ENCODE measurements around the gene CUL9. TPM values are rescaled to one million over a fixed set of nuclear protein-coding genes. Genes with fewer than 3 reads are reported as not detected.

Gene CUL9
- total RNA-seq, 2 donors from 2014 or later = 22.9 to 87.0 TPM

- no peak for DNase-seq (ENCODE audit: low spot score)
- Histone ChIP-seq H3K9me3 (no peaks in the 10 kb centered on the region), H3K27ac (no peak overlapping the region), H3K27me3 (replicated peaks; ENCODE audit: insufficient read depth) (no peaks in the 10 kb centered on the region), H3K4me1 (replicated peaks) (no peaks in the 10 kb centered on the region), H3K4me3 (no peak overlapping the region), H3K36me3 (no peaks in the 10 kb centered on the region)
- TF ChIP-seq POLR2A (IDR thresholded peaks at IDR 0.05) (no peak), POLR2AphosphoS5 (IDR thresholded peaks at IDR 0.05) (no peak), CTCF (IDR thresholded peaks at IDR 0.05) (no peak)
- intact Hi-C loops (cut with DNase I) = no loop called here
- WGBS = 89% methylated on average over 7 of the region's 7 CpGs
These were observed 37.8 kb downstream of the CUL9 start for GRCh38 chr6:43219814-43220213.

- H3K4me1 ChIP-seq (replicated peaks) = no peaks in the 10 kb centered on the region
- no peaks in the 10 kb centered on the region for H3K27me3 ChIP-seq (replicated peaks; ENCODE audit: insufficient read depth)
- H3K27ac ChIP-seq = no peak overlapping the region
- H3K9me3 ChIP-seq = no peaks in the 10 kb centered on the region
- intact Hi-C loops (cut with DNase I) = no loop called here
- DNase-seq (ENCODE audit: low spot score) = no peak
- H3K4me3 ChIP-seq = no peak overlapping the region
- 85% methylated on average over 16 of the region's 16 CpGs for WGBS
- no peaks in the 10 kb centered on the region for H3K36me3 ChIP-seq
- TF ChIP-seq POLR2A (IDR thresholded peaks at IDR 0.05) = no peak
- TF ChIP-seq CTCF (IDR thresholded peaks at IDR 0.05) = no peak
- no peak for TF ChIP-seq POLR2AphosphoS5 (IDR thresholded peaks at IDR 0.05)
These were observed 38.5 kb downstream of the CUL9 start for GRCh38 chr6:43220439-43220951.

- H3K9me3 ChIP-seq = no peaks in the 10 kb centered on the region
- peak overlapping the region in 1 of 2 donors; percentile 9 for H3K27ac ChIP-seq
- H3K36me3 ChIP-seq = no peaks in the 10 kb centered on the region
- no peak overlapping the region for H3K4me3 ChIP-seq
- H3K4me1 ChIP-seq (replicated peaks) = no peaks in the 10 kb centered on the region
- TF ChIP-seq POLR2A (IDR thresholded peaks at IDR 0.05) (no peak), CTCF (IDR thresholded peaks at IDR 0.05) (no peak), POLR2AphosphoS5 (IDR thresholded peaks at IDR 0.05) (peak; percentile 18)
- DNase-seq (ENCODE audit: low spot score) = peak; percentile 19
- no peaks in the 10 kb centered on the region for H3K27me3 ChIP-seq (replicated peaks; ENCODE audit: insufficient read depth)
- WGBS = 51% methylated on average over 13 of the region's 20 CpGs
- intact Hi-C loops (cut with DNase I) = no loop called here
These were observed 39.3 kb downstream of the CUL9 start for GRCh38 chr6:43221046-43221972.

- intact Hi-C loops (cut with DNase I) = no loop called here
- WGBS = 84% methylated on average over 15 of the region's 15 CpGs
These were observed 40.5 kb downstream of the CUL9 start for GRCh38 chr6:43222418-43223059.

More at GRCh38 chr6:43222418-43223059, 40.5 kb downstream of the CUL9 start:
- Histone ChIP-seq H3K4me1 (replicated peaks) (no peaks in the 10 kb centered on the region), H3K27ac (no peak overlapping the region), H3K4me3 (no peak overlapping the region), H3K36me3 (no peaks in the 10 kb centered on the region), H3K9me3 (no peaks in the 10 kb centered on the region), H3K27me3 (replicated peaks; ENCODE audit: insufficient read depth) (no peaks in the 10 kb centered on the region)
- no peak for DNase-seq (ENCODE audit: low spot score)
- TF ChIP-seq CTCF (IDR thresholded peaks at IDR 0.05) = no peak
- no peak for TF ChIP-seq POLR2A (IDR thresholded peaks at IDR 0.05)
- TF ChIP-seq POLR2AphosphoS5 (IDR thresholded peaks at IDR 0.05) = no peak

Data from prostate gland (tissue), 2 donors.